MCF 10A (cell line): Measurements from ENCODE around the gene STRIP2. TPM values are rescaled to one million over a fixed set of nuclear protein-coding genes. Genes with fewer than 3 reads are reported as not detected.

Experiments
- BruUV-seq: library from RNA; stranded (reverse); fragments of 400-500 nt; replicated peaks from 2 replicates; lab custom pipeline; 2021; lab: Mats Ljungman, UMichigan
- CTCF ChIA-PET: fragments of 300-600 bp; sonication (Branson Sonifier 250); formaldehyde crosslinking; extraction: SDS; loops from one replicate; lab custom pipeline; 2021; ENCODE audit warnings: antibody characterized with exemption, inconsistent platforms; lab: Yijun Ruan, JAX
- POLR2A ChIA-PET: fragments of 300-600, 350-650 bp; sonication (Branson Sonifier 250); formaldehyde crosslinking; extraction: SDS; loops from one replicate; lab custom pipeline; 2020; ENCODE audit warnings: antibody characterized with exemption, inconsistent platforms; lab: Yijun Ruan, JAX
- DNase-seq: peaks from one replicate; pipeline ENCODE4 v3.0.0-alpha.2; 2018; ENCODE audit not compliant: unreplicated experiment
- H3K27ac Mint-ChIP-seq: one replicate; pipeline ENCODE4 v1.8.0; 2022; ENCODE audit warnings: mild to moderate bottlenecking, low read depth, mixed read lengths; ENCODE audit not compliant: unreplicated experiment
- H3K27me3 Mint-ChIP-seq: one replicate; pipeline ENCODE4 v1.8.0; 2022; ENCODE audit warnings: mixed read lengths; ENCODE audit not compliant: insufficient read depth, unreplicated experiment
- H3K36me3 Mint-ChIP-seq: one replicate; pipeline ENCODE4 v1.8.0; 2022; ENCODE audit warnings: mild to moderate bottlenecking, moderate library complexity, mixed read lengths; ENCODE audit not compliant: insufficient read depth, unreplicated experiment
- H3K4me1 Mint-ChIP-seq: one replicate; pipeline ENCODE4 v1.8.0; 2022; ENCODE audit warnings: mixed read lengths; ENCODE audit not compliant: insufficient read depth, unreplicated experiment
- H3K4me3 Mint-ChIP-seq: one replicate; pipeline ENCODE4 v1.8.0; 2022; ENCODE audit warnings: mild to moderate bottlenecking, moderate library complexity, mixed read lengths; ENCODE audit not compliant: unreplicated experiment
- H3K9me3 Mint-ChIP-seq: one replicate; pipeline ENCODE4 v1.8.0; 2022; ENCODE audit warnings: mixed read lengths; ENCODE audit not compliant: unreplicated experiment
- intact Hi-C: fragments of 100-400 bp; cut with micrococcal nuclease; formaldehyde crosslinking; loops from 2 replicates; pipeline ENCODE4 v1.14.1; 2022
- total RNA-seq: library from RNA; stranded (reverse); gene quantifications from 2 replicates; pipeline ENCODE4 v1.2.3, GENCODE V29; 2022
- TF ChIP-seq, protein P1 (sequence below): fragments of 200-600 bp; IDR thresholded peaks from one replicate; pipeline ENCODE4 v1.8.0; 2022; ENCODE audit warnings: antibody characterized with exemption, mild to moderate bottlenecking; ENCODE audit not compliant: unreplicated experiment

Gene STRIP2
- total RNA-seq, 1 experiment from 2014 or later, result 6.3 TPM

GRCh38 chr7:129514683-129515082 lies 80.5 kb downstream of the STRIP2 start:
- ChIA-PET POLR2A (interaction anchor here (0.7 to 0.8 kb wide), 2 partner anchors 8 to 97 kb away, joined by 3 read pairs; partner anchors contain the start of gene NRF1), CTCF (interaction anchor here (1.1 to 1.4 kb wide), 2 partner anchors 68 to 120 kb away, joined by 3 read pairs; no protein-coding TSS in a partner anchor)
- no peaks in the 10 kb centered on the region for H3K9me3 Mint-ChIP-seq
- DNase-seq, result peak; percentile 35
- H3K27me3 Mint-ChIP-seq, result no peaks in the 10 kb centered on the region
- BruUV-seq, result no TSS peak
- H3K4me1 Mint-ChIP-seq, result no peaks in the 10 kb centered on the region
- TF ChIP-seq, protein P1, sequence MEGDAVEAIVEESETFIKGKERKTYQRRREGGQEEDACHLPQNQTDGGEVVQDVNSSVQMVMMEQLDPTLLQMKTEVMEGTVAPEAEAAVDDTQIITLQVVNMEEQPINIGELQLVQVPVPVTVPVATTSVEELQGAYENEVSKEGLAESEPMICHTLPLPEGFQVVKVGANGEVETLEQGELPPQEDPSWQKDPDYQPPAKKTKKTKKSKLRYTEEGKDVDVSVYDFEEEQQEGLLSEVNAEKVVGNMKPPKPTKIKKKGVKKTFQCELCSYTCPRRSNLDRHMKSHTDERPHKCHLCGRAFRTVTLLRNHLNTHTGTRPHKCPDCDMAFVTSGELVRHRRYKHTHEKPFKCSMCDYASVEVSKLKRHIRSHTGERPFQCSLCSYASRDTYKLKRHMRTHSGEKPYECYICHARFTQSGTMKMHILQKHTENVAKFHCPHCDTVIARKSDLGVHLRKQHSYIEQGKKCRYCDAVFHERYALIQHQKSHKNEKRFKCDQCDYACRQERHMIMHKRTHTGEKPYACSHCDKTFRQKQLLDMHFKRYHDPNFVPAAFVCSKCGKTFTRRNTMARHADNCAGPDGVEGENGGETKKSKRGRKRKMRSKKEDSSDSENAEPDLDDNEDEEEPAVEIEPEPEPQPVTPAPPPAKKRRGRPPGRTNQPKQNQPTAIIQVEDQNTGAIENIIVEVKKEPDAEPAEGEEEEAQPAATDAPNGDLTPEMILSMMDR, result no peak
- intact Hi-C loops, result no loop called here
- H3K4me3 Mint-ChIP-seq, result no peak overlapping the region
- no peak overlapping the region for H3K27ac Mint-ChIP-seq
- H3K36me3 Mint-ChIP-seq, result peaks cover 3% of the 10 kb centered on the region

DNA sequence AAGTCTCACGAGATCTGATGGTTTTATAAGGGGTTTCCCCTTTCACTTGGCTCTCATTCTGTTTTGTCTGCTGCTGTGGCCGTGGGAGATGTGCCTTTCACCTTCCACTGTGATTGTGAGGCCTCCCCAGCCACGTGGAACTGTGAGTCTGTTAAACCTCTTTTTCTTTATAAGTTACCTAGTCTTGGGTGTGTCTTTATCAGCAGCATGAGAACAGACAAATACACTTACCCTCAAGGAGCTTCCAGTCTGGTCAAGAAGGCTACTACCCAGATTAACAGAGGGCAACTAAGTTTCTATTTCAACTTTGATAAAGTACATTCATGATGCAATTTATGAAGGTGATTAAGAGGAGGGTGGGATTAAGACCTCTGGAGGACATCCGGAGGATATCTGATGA lies 81.1 kb downstream of the STRIP2 start:
- no peak for DNase-seq
- intact Hi-C loops, result no loop called here
- H3K27me3 Mint-ChIP-seq, result no peaks in the 10 kb centered on the region
- ChIA-PET POLR2A (no interaction called here), CTCF (interaction anchor here (1.1 kb wide), 1 partner anchor 67 kb away, joined by 3 read pairs; no protein-coding TSS in a partner anchor)
- H3K9me3 Mint-ChIP-seq, result no peaks in the 10 kb centered on the region
- BruUV-seq, result no TSS peak
- TF ChIP-seq, protein P1, result no peak
- H3K4me3 Mint-ChIP-seq, result no peak overlapping the region
- peaks cover 6% of the 10 kb centered on the region for H3K36me3 Mint-ChIP-seq
- H3K27ac Mint-ChIP-seq, result no peak overlapping the region
- H3K4me1 Mint-ChIP-seq, result no peaks in the 10 kb centered on the region

DNA sequence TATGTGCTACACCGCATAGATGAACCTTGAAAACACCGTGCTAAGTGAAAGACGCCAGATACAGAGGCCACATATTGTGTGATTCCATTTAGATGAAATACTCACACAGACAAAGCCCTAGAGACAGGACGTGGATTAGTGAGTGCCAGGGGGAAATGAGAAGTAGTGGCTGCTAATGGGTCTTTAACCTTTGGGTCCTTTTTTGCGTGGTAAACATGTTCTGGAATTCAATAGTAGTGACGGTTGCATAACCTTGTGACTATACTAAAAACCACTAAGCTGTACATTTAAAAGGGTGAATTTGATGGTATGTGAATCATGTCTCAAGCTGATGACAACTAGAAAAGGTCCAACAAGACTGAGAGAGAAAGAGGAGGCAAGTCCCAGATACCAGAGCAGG lies 83.7 kb downstream of the STRIP2 start:
- H3K4me1 Mint-ChIP-seq, result no peaks in the 10 kb centered on the region
- TF ChIP-seq, protein P1, result no peak
- POLR2A ChIA-PET, result interaction anchor here (0.6 kb wide), 1 partner anchor 69 kb away, joined by 3 read pairs; no protein-coding TSS in a partner anchor
- no peaks in the 10 kb centered on the region for H3K9me3 Mint-ChIP-seq
- CTCF ChIA-PET, result interaction anchor here (0.6 kb wide), 1 partner anchor 21 kb away, joined by 5 read pairs; no protein-coding TSS in a partner anchor
- H3K36me3 Mint-ChIP-seq, result peaks cover 6% of the 10 kb centered on the region
- H3K27ac Mint-ChIP-seq, result no peak overlapping the region
- no peaks in the 10 kb centered on the region for H3K27me3 Mint-ChIP-seq
- intact Hi-C loops, result no loop called here
- DNase-seq, result no peak
- BruUV-seq, result no TSS peak
- H3K4me3 Mint-ChIP-seq, result no peak overlapping the region

DNA sequence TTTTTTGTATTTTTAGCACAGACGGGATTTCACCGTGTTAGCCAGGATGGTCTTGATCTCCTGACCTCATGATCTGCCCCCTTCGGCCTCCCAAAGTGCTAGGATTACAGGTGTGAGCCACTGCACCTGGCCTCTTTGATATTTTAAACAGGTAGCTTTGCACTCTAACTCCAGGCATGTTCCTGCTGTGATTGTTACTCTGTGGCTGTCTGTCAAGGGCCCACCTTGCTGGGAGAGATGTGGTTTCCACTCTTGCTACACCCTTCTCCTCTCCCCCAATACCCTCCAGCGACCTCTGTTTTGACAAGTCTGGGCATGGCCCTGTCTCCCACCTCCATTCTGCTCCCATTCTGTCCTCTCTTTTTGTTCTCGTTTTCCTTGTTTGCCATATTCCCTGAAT lies 85.2 kb downstream of the STRIP2 start:
- H3K27me3 Mint-ChIP-seq, result no peaks in the 10 kb centered on the region
- TF ChIP-seq, protein P1, result no peak
- no peaks in the 10 kb centered on the region for H3K9me3 Mint-ChIP-seq
- H3K27ac Mint-ChIP-seq, result no peak overlapping the region
- H3K36me3 Mint-ChIP-seq, result peaks cover 6% of the 10 kb centered on the region
- peaks cover 5% of the 10 kb centered on the region for H3K4me1 Mint-ChIP-seq
- ChIA-PET CTCF (interaction anchor here (0.6 kb wide), 1 partner anchor 202 kb away, joined by 3 read pairs; no protein-coding TSS in a partner anchor), POLR2A (interaction anchor here (0.6 kb wide), 1 partner anchor 9 kb away, joined by 3 read pairs; no protein-coding TSS in a partner anchor)
- H3K4me3 Mint-ChIP-seq, result no peak overlapping the region
- DNase-seq, result no peak
- BruUV-seq, result no TSS peak
- intact Hi-C loops, result no loop called here
